Epidermal melanocyte (primary cell): ENCODE measurements around the gene NUDT12.

Experiments
- DNase-seq: peaks from one replicate; pipeline ENCODE4 v3.0.0; 2011; ENCODE audit warnings: low spot score; ENCODE audit not compliant: insufficient read length

Gene NUDT12

GRCh38 chr5:103541114-103541513 is 21.5 kb downstream of the NUDT12 start:
- DNase-seq: no peak

GRCh38 chr5:103539376-103540330 is 22.9 kb downstream of the NUDT12 start:
- no peak for DNase-seq

- no peak for DNase-seq
These were observed 30.4 kb downstream of the NUDT12 start for GRCh38 chr5:103532086-103532734.

GRCh38 chr5:103526164-103526915 is 36.2 kb downstream of the NUDT12 start:
- no peak for DNase-seq

GRCh38 chr5:103525361-103525760 is 37.2 kb downstream of the NUDT12 start:
- DNase-seq: no peak

- DNase-seq: no peak
These were observed 39.3 kb downstream of the NUDT12 start for GRCh38 chr5:103523319-103523718.

- no peak for DNase-seq
These were observed 40.0 kb downstream of the NUDT12 start for GRCh38 chr5:103522586-103522985.

- no peak for DNase-seq
These were observed 43.0 kb downstream of the NUDT12 start for GRCh38 chr5:103519550-103519949.

- no peak for DNase-seq
These were observed 48.2 kb downstream of the NUDT12 start for GRCh38 chr5:103514371-103514770.

GRCh38 chr5:103513701-103514100 is 48.9 kb downstream of the NUDT12 start:
- DNase-seq: no peak

GRCh38 chr5:103512500-103512899 is 50.1 kb downstream of the NUDT12 start:
- no peak for DNase-seq

GRCh38 chr5:103511554-103511885 is 51.1 kb downstream of the NUDT12 start:
- DNase-seq: no peak

- DNase-seq: no peak
These were observed 51.6 kb downstream of the NUDT12 start for GRCh38 chr5:103510851-103511553.

GRCh38 chr5:103505581-103506305 is 56.8 kb downstream of the NUDT12 start:
- DNase-seq: no peak

- DNase-seq: no peak
These were observed 59.5 kb downstream of the NUDT12 start for GRCh38 chr5:103503066-103503465.

GRCh38 chr5:103502662-103503061 is 59.9 kb downstream of the NUDT12 start:
- DNase-seq: no peak
